Transverse colon (tissue), 4 donors: ENCODE measurements around the gene DMRT2.

Experiments used
- EP300 ChIP-seq: sonication (generic); formaldehyde crosslinking; IDR thresholded peaks from one replicate; pipeline ENCODE4 v1.6.1; 2017; ENCODE audit warnings: antibody characterized with exemption, low read depth
- POLR2A ChIP-seq: fragments of 450-650 bp; IDR thresholded peaks from one replicate; pipeline ENCODE4 v1.6.1; 2016; ENCODE audit warnings: antibody characterized with exemption, mild to moderate bottlenecking, moderate library complexity
- POLR2AphosphoS5 ChIP-seq, 3 donors: sonication (generic); formaldehyde crosslinking; IDR thresholded peaks; one replicate each; pipeline ENCODE4 v1.6.1; 2016; ENCODE audit warnings: antibody characterized with exemption in 3 of 3
- TF ChIP-seq, protein P1 (sequence below), 5 experiments: fragments of 200-600 bp in 3 of 5; fragments of 450-650 bp in 2 of 5; sonication (generic) in 3 of 5; IDR thresholded peaks; 1 replicate in 2 of 5; 2 replicates in 3 of 5; pipeline ENCODE4 v1.5.1; 2016 to 2017; ENCODE audit warnings: antibody characterized with exemption in 5 of 5, inconsistent platforms in 3 of 5, mild to moderate bottlenecking in 2 of 5, moderate library complexity in 1 of 5

- TF ChIP-seq POLR2A, result no peak
- TF ChIP-seq, protein P1, sequence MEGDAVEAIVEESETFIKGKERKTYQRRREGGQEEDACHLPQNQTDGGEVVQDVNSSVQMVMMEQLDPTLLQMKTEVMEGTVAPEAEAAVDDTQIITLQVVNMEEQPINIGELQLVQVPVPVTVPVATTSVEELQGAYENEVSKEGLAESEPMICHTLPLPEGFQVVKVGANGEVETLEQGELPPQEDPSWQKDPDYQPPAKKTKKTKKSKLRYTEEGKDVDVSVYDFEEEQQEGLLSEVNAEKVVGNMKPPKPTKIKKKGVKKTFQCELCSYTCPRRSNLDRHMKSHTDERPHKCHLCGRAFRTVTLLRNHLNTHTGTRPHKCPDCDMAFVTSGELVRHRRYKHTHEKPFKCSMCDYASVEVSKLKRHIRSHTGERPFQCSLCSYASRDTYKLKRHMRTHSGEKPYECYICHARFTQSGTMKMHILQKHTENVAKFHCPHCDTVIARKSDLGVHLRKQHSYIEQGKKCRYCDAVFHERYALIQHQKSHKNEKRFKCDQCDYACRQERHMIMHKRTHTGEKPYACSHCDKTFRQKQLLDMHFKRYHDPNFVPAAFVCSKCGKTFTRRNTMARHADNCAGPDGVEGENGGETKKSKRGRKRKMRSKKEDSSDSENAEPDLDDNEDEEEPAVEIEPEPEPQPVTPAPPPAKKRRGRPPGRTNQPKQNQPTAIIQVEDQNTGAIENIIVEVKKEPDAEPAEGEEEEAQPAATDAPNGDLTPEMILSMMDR (IDR thresholded peaks at IDR 0.05), result no peak
- no peak for TF ChIP-seq EP300
- TF ChIP-seq POLR2AphosphoS5 (IDR thresholded peaks at IDR 0.05), result no peak
These were observed 7.8 kb downstream of the DMRT2 start for GRCh38 chr9:1057910-1058309.
